ENCODE results near the gene SLC27A2. TPM values are rescaled to one million over a fixed set of nuclear protein-coding genes. Genes with fewer than 3 reads are reported as not detected.

The SLC27A2 gene
- total and polyA plus RNA-seq, 2 donors = 1.9 to 3.5 TPM

DNA sequence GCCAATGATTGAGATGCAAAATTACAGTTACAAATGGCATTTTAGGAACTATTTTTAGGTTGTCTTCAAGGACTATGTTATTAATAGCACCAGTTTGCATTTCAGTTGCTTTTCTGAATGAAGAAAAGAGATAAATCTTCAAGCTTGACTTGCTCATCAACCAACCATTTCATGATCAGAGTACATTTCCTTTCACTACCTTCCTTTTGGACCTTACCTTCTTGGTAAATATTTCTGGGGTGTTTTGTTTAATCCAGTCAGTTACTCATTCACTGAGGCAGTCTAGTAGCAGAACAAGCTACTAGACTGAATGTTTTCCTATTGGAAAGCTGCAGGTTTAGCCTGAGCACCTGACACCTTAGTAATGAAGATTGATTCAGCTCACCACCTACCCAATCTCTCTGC lies 8.2 kb downstream of the SLC27A2 start:
- Histone ChIP-seq H3K4me1 (ENCODE audit: insufficient read depth) (no peaks in the 10 kb centered on the region), H3K4me3 (ENCODE audit: low read depth, low read length) (no peak overlapping the region), H3K27ac (ENCODE audit: low read depth) (no peak overlapping the region), H3K36me3 (ENCODE audit: insufficient read depth) (no peaks in the 10 kb centered on the region)
- DNase-seq (ENCODE audit: extremely low spot score) = no peak

DNA sequence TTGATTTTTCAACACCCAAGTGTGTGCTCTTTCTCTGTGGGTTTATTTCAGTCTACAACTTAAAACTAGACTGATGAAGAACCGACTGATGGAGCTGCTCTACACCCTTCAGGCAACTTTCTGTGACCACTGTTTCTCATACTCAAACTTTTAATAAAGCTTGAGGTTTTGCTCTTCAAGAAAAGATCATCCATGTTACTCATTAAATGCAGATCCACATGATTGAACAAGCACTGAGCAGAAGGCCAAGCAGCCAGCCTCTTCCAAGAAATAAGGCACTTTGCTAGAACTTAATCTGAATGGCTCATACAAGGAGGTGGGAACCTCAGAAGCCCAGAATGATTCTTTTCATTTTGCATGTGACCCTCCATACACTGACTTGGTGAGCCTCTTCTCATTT lies 8.7 kb downstream of the SLC27A2 start:
- Histone ChIP-seq H3K4me1 (ENCODE audit: insufficient read depth) (no peaks in the 10 kb centered on the region), H3K36me3 (ENCODE audit: insufficient read depth) (no peaks in the 10 kb centered on the region), H3K27ac (ENCODE audit: low read depth) (no peak overlapping the region), H3K4me3 (ENCODE audit: low read depth, low read length) (no peak overlapping the region)
- no peak for DNase-seq (ENCODE audit: extremely low spot score)
- WGBS = 81% methylated on average over 1 of the region's 1 CpG

DNA sequence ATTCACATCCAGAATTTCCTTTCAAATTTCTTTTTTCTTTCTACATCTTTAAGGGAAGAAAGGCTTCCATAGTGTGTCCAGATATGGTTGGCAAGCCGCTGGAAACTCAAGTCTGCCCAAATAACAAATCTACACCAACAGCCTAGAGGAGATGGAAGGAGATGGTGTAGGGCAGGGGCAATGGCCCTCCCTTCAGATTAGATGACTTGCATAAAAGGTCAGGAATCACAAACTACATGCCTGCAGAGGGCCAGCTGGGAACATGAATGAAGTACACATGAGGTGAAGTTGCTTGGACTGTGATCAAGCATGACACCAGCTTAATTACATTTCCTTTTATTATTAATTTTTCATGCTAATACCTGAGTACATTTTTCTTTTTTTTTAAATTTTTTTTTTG lies 10.2 kb downstream of the SLC27A2 start:
- DNase-seq (ENCODE audit: extremely low spot score) = no peak
- Histone ChIP-seq H3K4me3 (ENCODE audit: low read depth, low read length) (no peak overlapping the region), H3K4me1 (ENCODE audit: insufficient read depth) (no peaks in the 10 kb centered on the region), H3K27ac (ENCODE audit: low read depth) (no peak overlapping the region), H3K36me3 (ENCODE audit: insufficient read depth) (no peaks in the 10 kb centered on the region)
- 89% methylated on average over 1 of the region's 1 CpG for WGBS

DNA sequence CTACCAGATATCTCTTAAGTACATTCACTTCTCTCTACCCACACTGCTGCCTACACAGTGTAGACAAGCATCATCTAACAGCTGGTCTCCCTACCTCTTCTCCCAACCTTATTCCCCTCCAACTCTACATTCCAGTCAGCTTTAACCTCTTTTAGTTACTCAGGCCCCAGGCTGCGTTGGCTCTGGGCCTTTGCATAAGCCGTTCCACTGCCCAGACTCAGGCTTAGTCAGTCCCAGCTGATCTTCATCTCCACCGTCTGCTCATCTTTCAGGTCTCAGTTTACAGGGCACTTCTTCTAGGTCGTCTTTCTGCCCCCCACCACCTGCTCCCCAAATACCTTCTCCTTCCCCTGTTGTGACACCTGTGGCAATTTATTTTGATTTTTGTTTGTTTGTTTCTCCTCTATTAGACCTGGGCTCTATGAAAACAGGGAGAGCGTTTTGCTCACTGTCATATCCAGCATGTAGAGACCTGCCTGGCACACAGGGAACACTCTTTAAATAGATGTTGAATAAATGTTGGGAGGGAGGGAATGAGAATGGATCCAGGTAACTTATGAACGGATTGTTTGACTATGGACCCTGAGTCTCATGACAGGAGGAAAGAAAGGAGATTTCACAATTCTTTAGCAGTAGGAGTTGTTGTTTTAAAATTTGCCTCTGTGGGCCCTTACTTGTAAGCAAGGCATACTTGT lies 11.1 kb downstream of the SLC27A2 start:
- DNase-seq (ENCODE audit: extremely low spot score) = no peak

DNA sequence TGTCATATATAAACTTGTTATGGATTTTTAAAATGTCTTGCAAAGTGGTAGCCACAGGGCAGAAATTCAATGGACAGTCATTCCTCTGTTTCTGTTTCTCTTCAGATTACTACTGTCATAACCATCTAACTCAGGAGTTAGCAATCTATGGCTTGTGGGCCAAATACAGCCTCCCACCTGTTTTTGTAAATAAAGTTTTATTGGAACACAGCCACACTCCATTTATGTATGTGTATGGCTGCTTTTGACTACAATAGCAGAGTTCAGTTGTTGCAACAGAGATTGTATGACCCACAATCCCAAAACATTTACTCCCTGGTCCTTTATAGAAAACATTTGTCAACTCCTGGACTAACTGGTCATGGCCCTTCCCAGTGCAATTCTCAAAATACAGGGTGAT lies 20.0 kb downstream of the SLC27A2 start:
- H3K36me3 ChIP-seq (ENCODE audit: insufficient read depth) = no peaks in the 10 kb centered on the region
- DNase-seq (ENCODE audit: extremely low spot score) = no peak
- H3K4me3 ChIP-seq (ENCODE audit: low read depth, low read length) = no peak overlapping the region
- no peak overlapping the region for H3K27ac ChIP-seq (ENCODE audit: low read depth)
- H3K4me1 ChIP-seq (ENCODE audit: insufficient read depth) = no peaks in the 10 kb centered on the region

More for the DNA sequence above, 11.1 kb downstream of the SLC27A2 start:
- Histone ChIP-seq H3K4me1 (ENCODE audit: insufficient read depth) (no peaks in the 10 kb centered on the region), H3K36me3 (ENCODE audit: insufficient read depth) (no peaks in the 10 kb centered on the region), H3K27ac (ENCODE audit: low read depth) (no peak overlapping the region), H3K4me3 (ENCODE audit: low read depth, low read length) (no peak overlapping the region)
- WGBS = 72% methylated on average over 6 of the region's 6 CpGs

DNA sequence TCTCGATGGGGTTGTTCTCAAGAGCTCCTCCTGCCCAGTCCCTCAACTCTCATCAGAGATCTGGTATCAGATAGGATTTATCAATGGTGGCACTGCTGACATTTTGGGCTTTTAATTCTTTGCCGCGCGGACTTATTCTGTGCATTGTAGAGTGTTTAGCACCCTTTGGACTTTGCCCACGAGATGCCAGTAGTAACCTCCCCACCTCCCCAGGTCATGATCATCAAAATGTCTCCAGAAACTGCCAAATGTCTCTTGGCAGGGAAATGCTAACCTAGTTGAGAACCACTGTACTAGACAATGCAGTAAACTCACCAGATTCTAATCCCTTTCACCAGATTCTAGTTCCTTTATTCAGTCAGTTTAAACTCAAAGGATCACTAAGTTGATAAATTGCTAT lies 24.0 kb downstream of the SLC27A2 start:
- Histone ChIP-seq H3K27ac (ENCODE audit: low read depth) (no peak overlapping the region), H3K4me3 (ENCODE audit: low read depth, low read length) (no peak overlapping the region), H3K36me3 (ENCODE audit: insufficient read depth) (no peaks in the 10 kb centered on the region), H3K4me1 (ENCODE audit: insufficient read depth) (no peaks in the 10 kb centered on the region)
- DNase-seq (ENCODE audit: extremely low spot score) = no peak
- 81% methylated on average over 5 of the region's 5 CpGs for WGBS

DNA sequence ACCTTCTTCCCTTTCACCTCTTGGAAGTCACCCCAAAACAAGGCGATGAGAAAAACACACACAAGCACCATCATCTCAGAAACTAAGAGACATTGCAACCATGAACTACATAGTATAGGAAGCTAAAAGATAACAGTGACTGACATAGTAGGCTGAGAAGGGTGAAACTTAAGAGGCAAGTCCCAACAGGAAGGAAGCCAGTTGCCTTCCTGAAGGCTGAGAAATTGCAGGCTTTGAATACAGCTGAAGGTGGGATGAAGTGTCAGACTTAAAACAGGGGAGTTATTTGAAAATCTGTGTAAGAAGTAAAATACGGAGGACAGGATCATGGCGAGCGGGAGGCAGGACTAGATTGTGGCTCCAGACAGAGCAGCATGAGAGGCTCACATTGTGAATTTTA lies 27.8 kb downstream of the SLC27A2 start:
- Histone ChIP-seq H3K27ac (ENCODE audit: low read depth) (no peak overlapping the region), H3K4me3 (ENCODE audit: low read depth, low read length) (no peak overlapping the region), H3K4me1 (ENCODE audit: insufficient read depth) (no peaks in the 10 kb centered on the region), H3K36me3 (ENCODE audit: insufficient read depth) (no peaks in the 10 kb centered on the region)
- 82% methylated on average over 4 of the region's 4 CpGs for WGBS
- DNase-seq (ENCODE audit: extremely low spot score) = no peak

DNA sequence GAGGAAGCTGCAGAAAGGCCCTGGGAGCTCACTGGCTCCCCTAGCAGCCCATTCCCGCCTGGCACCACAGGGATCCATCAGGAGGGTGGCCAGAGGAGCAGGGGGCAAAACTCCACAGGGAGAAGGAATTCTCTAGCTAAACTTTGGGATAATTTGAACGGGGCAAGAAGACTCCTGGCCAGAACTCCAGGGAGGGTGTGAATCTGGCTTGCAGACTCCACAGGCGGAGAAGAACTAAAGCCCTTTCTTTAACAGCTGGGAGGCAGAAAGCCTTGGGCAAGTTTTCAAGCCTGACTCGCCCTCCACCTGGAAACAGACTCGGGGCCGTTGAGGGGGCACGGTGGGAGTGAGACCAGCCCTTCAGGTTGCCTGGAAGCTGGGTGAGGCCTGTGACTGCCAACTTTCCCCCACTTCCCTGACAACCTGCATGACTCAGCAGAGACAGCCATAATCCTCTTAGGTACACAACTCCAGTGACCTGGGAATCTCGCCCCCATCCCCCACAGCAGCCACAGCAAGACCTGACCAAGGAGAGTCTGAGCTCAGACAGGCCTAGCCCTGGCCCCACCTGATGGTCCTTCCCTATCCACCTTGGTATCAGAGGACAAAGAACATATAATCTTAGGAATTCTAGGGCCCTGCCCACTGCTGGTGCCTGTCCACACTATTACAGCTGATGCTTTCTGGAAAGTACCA lies 28.6 kb downstream of the SLC27A2 start:
- H3K27ac ChIP-seq (ENCODE audit: low read depth) = no peak overlapping the region
- no peak for DNase-seq (ENCODE audit: extremely low spot score)
- WGBS = 66% methylated on average over 8 of the region's 8 CpGs
- H3K4me3 ChIP-seq (ENCODE audit: low read depth, low read length) = no peak overlapping the region
- H3K36me3 ChIP-seq (ENCODE audit: insufficient read depth) = no peaks in the 10 kb centered on the region
- no peaks in the 10 kb centered on the region for H3K4me1 ChIP-seq (ENCODE audit: insufficient read depth)

DNA sequence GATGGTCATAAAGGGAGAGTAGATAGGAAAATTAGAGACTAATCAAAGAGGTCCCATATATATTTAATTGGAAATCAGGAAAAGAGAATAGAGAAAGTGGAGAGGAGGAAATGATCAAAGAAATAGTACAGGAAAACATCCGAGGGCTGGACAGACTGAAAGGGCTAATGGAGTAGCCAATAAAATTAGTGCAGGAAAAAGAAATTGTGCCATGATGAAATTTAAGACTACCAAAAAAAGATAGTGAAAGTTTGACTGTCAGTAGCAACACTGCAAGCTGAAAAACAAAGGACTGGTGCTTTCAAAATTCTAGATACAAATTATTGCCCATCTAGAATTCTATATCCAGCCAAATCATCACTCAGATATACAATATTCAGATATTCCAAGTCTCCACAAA lies 36.3 kb downstream of the SLC27A2 start:
- DNase-seq (ENCODE audit: extremely low spot score) = no peak
- H3K27ac ChIP-seq (ENCODE audit: low read depth) = no peak overlapping the region
- 35% methylated on average over 1 of the region's 1 CpG for WGBS
- no peak overlapping the region for H3K4me3 ChIP-seq (ENCODE audit: low read depth, low read length)
- no peaks in the 10 kb centered on the region for H3K36me3 ChIP-seq (ENCODE audit: insufficient read depth)
- no peaks in the 10 kb centered on the region for H3K4me1 ChIP-seq (ENCODE audit: insufficient read depth)

DNA sequence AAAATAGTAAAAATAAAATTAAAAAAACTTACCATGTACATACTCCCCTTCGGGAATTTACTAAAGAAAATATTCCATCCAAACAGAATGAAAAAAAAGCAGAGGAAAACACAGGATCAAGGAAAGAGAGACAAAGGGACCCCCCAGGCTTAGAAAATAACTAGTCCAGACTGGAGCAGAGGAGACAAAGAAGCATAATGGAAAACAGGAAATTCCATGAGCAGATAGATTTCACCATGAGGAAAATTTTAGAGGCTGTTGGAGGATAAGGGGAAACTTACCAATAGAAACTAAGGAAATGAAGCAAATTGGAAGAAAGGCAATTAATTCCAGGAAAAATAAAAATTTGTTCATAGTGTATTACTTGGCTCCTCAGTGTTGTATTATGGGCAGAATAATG lies 36.7 kb downstream of the SLC27A2 start:
- WGBS = 86% methylated on average over 1 of the region's 1 CpG
- no peaks in the 10 kb centered on the region for H3K4me1 ChIP-seq (ENCODE audit: insufficient read depth)
- H3K36me3 ChIP-seq (ENCODE audit: insufficient read depth) = no peaks in the 10 kb centered on the region

DNA sequence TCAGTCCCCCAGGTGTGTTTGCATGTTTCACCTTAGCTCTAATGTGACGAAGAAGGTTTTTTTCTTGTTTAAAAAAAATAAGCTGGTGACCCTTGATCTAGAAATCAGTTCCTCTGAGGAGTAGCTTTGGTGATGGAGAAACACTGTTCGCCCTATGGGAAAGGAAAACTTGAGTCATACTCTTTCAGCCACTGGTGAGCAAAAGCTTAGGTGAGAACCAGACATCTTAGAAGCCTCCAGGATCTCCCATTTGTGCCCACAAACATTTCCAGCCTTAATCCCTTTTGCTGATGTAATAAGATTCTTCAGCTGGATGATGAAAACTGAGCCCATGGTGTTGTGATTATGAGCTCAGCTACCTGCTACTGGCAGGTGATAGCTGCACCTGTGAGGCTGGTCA lies 37.8 kb downstream of the SLC27A2 start:
- no peak overlapping the region for H3K4me3 ChIP-seq (ENCODE audit: low read depth, low read length)
- H3K27ac ChIP-seq (ENCODE audit: low read depth) = no peak overlapping the region
- H3K4me1 ChIP-seq (ENCODE audit: insufficient read depth) = no peaks in the 10 kb centered on the region
- 85% methylated on average over 2 of the region's 2 CpGs for WGBS
- no peak for DNase-seq (ENCODE audit: extremely low spot score)
- no peaks in the 10 kb centered on the region for H3K36me3 ChIP-seq (ENCODE audit: insufficient read depth)

More for the DNA sequence above, 36.7 kb downstream of the SLC27A2 start:
- DNase-seq (ENCODE audit: extremely low spot score) = no peak
- no peak overlapping the region for H3K4me3 ChIP-seq (ENCODE audit: low read depth, low read length)
- H3K27ac ChIP-seq (ENCODE audit: low read depth) = no peak overlapping the region

DNA sequence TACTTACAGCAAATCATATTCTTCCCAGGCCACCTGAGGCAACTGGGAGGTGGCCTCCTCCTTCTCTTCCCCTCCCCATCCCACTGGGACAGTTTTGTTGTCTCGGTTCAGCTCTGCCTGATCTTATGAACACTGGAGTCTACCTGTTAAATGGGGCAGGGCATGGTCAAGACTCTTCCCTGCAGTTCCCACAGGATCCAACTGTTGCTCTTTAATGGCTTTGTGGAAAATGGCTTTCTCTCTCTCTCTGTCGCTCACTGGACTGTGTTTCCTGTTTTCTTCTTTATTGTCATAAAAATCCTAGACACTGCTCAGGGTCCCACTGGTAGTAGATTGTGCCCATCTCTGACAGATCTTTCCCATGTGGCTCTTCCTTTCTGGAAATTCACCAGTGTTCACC lies 40.2 kb downstream of the SLC27A2 start:
- H3K27ac ChIP-seq (ENCODE audit: low read depth) = no peak overlapping the region
- H3K36me3 ChIP-seq (ENCODE audit: insufficient read depth) = no peaks in the 10 kb centered on the region
- no peaks in the 10 kb centered on the region for H3K4me1 ChIP-seq (ENCODE audit: insufficient read depth)
- 69% methylated on average over 2 of the region's 2 CpGs for WGBS
- DNase-seq (ENCODE audit: extremely low spot score) = no peak
- no peak overlapping the region for H3K4me3 ChIP-seq (ENCODE audit: low read depth, low read length)

DNA sequence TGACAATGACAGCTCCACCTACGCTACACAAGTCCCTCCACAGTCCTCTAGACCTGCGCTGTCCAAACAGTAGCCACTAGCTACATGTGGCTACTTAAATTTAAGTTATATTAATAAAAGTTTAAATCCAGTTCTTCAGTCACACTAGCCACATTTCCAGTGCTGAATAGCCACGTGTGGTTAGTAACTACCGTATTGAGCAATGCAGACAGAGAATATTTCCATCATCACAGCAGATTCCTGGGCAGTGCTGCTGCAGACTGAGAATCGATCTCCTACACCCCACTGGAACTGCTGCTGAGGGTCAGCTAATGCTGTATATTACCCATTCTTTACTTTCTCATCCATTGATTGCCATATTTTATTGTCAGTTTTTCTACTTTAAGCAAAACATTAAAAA lies 42.6 kb downstream of the SLC27A2 start:
- WGBS = 68% methylated on average over 5 of the region's 5 CpGs
- no peak overlapping the region for H3K4me3 ChIP-seq (ENCODE audit: low read depth, low read length)
- no peak overlapping the region for H3K27ac ChIP-seq (ENCODE audit: low read depth)
- no peaks in the 10 kb centered on the region for H3K36me3 ChIP-seq (ENCODE audit: insufficient read depth)
- DNase-seq (ENCODE audit: extremely low spot score) = no peak
- no peaks in the 10 kb centered on the region for H3K4me1 ChIP-seq (ENCODE audit: insufficient read depth)

DNA sequence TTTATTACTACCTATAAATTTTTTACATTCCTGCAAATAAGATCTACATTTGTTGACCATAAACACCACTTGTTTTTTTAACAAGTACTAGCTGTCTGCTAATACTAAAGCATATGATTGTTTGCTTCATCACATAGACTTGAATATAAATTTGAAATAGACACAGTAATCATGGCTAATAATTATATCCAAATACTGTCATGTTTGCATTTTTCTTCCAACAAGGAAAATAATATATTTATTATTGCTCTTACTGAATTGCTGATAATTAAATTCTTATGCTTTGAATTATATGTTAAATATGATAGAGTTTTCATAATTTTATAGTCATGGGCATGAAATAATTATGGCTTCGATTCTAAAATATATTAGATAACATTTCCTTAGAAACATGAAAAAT lies 43.1 kb downstream of the SLC27A2 start:
- no peak overlapping the region for H3K4me3 ChIP-seq (ENCODE audit: low read depth, low read length)
- no peaks in the 10 kb centered on the region for H3K36me3 ChIP-seq (ENCODE audit: insufficient read depth)
- no peak overlapping the region for H3K27ac ChIP-seq (ENCODE audit: low read depth)
- no peaks in the 10 kb centered on the region for H3K4me1 ChIP-seq (ENCODE audit: insufficient read depth)
- WGBS = 93% methylated on average over 1 of the region's 1 CpG
- DNase-seq (ENCODE audit: extremely low spot score) = no peak

Measured in urinary bladder (tissue), 4 donors.